Neuronal stem cell (in vitro differentiated cells): Measurements from ENCODE around the gene TASL.

Source experiments
- DNase-seq: peaks from one replicate; pipeline ENCODE4 v3.0.0-alpha.2; 2013; ENCODE audit warnings: low spot score
- H2AFZ ChIP-seq: one replicate; pipeline ENCODE4 v1.6.1; 2013; ENCODE audit warnings: mild to moderate bottlenecking, low read length, inconsistent platforms
- H2AK5ac ChIP-seq: 2 replicates; pipeline ENCODE4 v1.6.1; 2013; ENCODE audit warnings: low read depth, mild to moderate bottlenecking, inconsistent platforms, low read length, moderate library complexity, mixed read lengths
- H2BK120ac ChIP-seq: 2 replicates; pipeline ENCODE4 v1.6.1; 2013; ENCODE audit warnings: low read depth, mild to moderate bottlenecking, inconsistent platforms, low read length, moderate library complexity, mixed read lengths
- H2BK12ac ChIP-seq: one replicate; pipeline ENCODE4 v1.6.1; 2013; ENCODE audit warnings: low read length, inconsistent platforms
- H2BK15ac ChIP-seq: 2 replicates; pipeline ENCODE4 v1.6.1; 2013; ENCODE audit warnings: mild to moderate bottlenecking, low read length, inconsistent platforms, mixed read lengths
- H2BK5ac ChIP-seq: one replicate; pipeline ENCODE4 v1.6.1; 2013; ENCODE audit warnings: inconsistent platforms, mild to moderate bottlenecking, low read length, moderate library complexity
- H3K14ac ChIP-seq: one replicate; pipeline ENCODE4 v1.6.1; 2013; ENCODE audit warnings: low read length, inconsistent platforms
- H3K18ac ChIP-seq: 2 replicates; pipeline ENCODE4 v1.6.1; 2013; ENCODE audit warnings: low read length, inconsistent platforms
- H3K23ac ChIP-seq: 2 replicates; pipeline ENCODE4 v1.6.1; 2013; ENCODE audit warnings: low read depth, mild to moderate bottlenecking, mixed read lengths, low read length, inconsistent platforms; ENCODE audit not compliant: poor library complexity
- H3K27ac ChIP-seq: replicated peaks from 3 replicates; pipeline ENCODE4 v1.5.1; 2013; ENCODE audit warnings: low read length, inconsistent platforms
- H3K27me3 ChIP-seq, 3 experiments: 2 replicates each; pipeline ENCODE4 v1.6.1; 2013; ENCODE audit warnings: low read length in 3 of 3, mild to moderate bottlenecking in 2 of 3, inconsistent platforms in 1 of 3, low read depth in 1 of 3, mixed read lengths in 1 of 3, moderate library complexity in 1 of 3; ENCODE audit not compliant: control insufficient read depth in 3 of 3, insufficient read depth in 3 of 3
- H3K36me3 ChIP-seq, 2 donors: replicated peaks in 1 of 2; 2 replicates each; pipeline ENCODE4 v1.6.1; 2013; ENCODE audit warnings: low read length in 2 of 2; ENCODE audit not compliant: control insufficient read depth in 2 of 2, insufficient read depth in 2 of 2
- H3K4ac ChIP-seq: 2 replicates; pipeline ENCODE4 v1.6.1; 2013; ENCODE audit warnings: inconsistent platforms, mild to moderate bottlenecking, low read length, moderate library complexity
- H3K4me1 ChIP-seq, 2 donors: 1 replicate in 1 of 2; 2 replicates in 1 of 2; pipeline ENCODE4 v1.6.1; 2013; ENCODE audit warnings: low read length in 2 of 2, low read depth in 1 of 2; ENCODE audit not compliant: control insufficient read depth in 2 of 2, insufficient read depth in 1 of 2
- H3K4me2 ChIP-seq: one replicate; pipeline ENCODE4 v1.6.1; 2013; ENCODE audit warnings: mild to moderate bottlenecking, low read length, inconsistent platforms; ENCODE audit not compliant: insufficient read depth, poor library complexity, severe bottlenecking
- H3K4me3 ChIP-seq, 2 donors: 2 replicates each; pipeline ENCODE4 v1.5.1; 2013; ENCODE audit warnings: low read length in 2 of 2, mild to moderate bottlenecking in 2 of 2, inconsistent platforms in 1 of 2, moderate library complexity in 1 of 2
- H3K79me1 ChIP-seq: one replicate; pipeline ENCODE4 v1.6.1; 2013; ENCODE audit warnings: low read depth, mild to moderate bottlenecking, inconsistent platforms, low read length, moderate library complexity
- H3K9ac ChIP-seq: one replicate; pipeline ENCODE4 v1.6.1; 2013; ENCODE audit warnings: mild to moderate bottlenecking, low read depth, low read length, inconsistent platforms; ENCODE audit not compliant: poor library complexity
- H3K9me3 ChIP-seq, 2 donors: replicated peaks in 1 of 2; 2 replicates each; pipeline versions ENCODE3 to v1.6.1; 2013; ENCODE audit warnings: low read length in 2 of 2, mild to moderate bottlenecking in 2 of 2, inconsistent platforms in 1 of 2, low read depth in 1 of 2, mixed read lengths in 1 of 2, moderate library complexity in 1 of 2; ENCODE audit not compliant: control insufficient read depth in 2 of 2, insufficient read depth in 1 of 2
- H4K8ac ChIP-seq: one replicate; pipeline ENCODE4 v1.6.1; 2013; ENCODE audit warnings: low read depth, mild to moderate bottlenecking, inconsistent platforms, low read length, moderate library complexity
- H4K91ac ChIP-seq: one replicate; pipeline ENCODE4 v1.6.1; 2013; ENCODE audit warnings: low read length, low read depth, mild to moderate bottlenecking, inconsistent platforms; ENCODE audit not compliant: poor library complexity
- WGBS, 2 donors: extraction: QIAGEN DNeasy Blood & Tissue Kit; methylation state at CpG; one replicate each; pipeline ENCODE4 v1.1.7; 2013; ENCODE audit warnings: missing lambda C conversion rate in 2 of 2, mixed read lengths in 1 of 2; ENCODE audit not compliant: insufficient read length in 2 of 2, insufficient replicate concordance in 1 of 2; ENCODE audit errors: extremely low coverage in 2 of 2; 5-methylcytosine and 5-hydroxymethylcytosine counted together

TASL gene

DNA sequence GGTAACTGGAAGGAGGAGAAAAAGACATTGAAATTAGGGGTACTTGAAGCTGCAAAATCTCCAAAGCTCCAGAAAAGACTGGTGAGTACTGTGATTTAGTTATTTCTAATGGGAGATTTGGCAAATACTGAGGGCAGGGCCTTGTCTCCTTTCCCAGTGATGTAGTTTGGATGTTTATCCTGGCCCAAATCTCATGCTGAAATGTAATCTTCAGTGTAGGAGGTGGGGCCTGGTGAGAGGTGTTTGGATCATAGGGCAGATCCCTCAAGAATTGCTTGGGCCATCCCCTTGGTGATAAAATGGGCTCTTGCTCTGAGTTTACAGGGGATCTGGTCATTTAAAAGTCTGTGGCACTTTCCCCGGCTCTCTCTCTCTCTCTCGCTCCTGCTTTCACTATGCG is 42.6 kb upstream of the TASL start:
- no peak overlapping the region for H3K4me2 ChIP-seq
- H3K79me1 ChIP-seq, result no peaks in the 10 kb centered on the region
- WGBS, 2 donors, result no CpG with 5 or more reads among the region's 3 CpGs
- no peak overlapping the region for H3K23ac ChIP-seq
- no peaks in the 10 kb centered on the region for H3K36me3 ChIP-seq
- no peak overlapping the region for H2BK12ac ChIP-seq
- no peak overlapping the region for H2BK5ac ChIP-seq
- no peak overlapping the region for H3K9ac ChIP-seq
- no peak overlapping the region for H2BK120ac ChIP-seq
- no peak overlapping the region for H3K27ac ChIP-seq
- H3K4ac ChIP-seq, result no peak overlapping the region
- H3K4me3 ChIP-seq, result no peak overlapping the region
- no peak overlapping the region for H4K91ac ChIP-seq
- H2AFZ ChIP-seq, result no peak overlapping the region
- H3K18ac ChIP-seq, result no peak overlapping the region
- no peak overlapping the region for H4K8ac ChIP-seq
- no peaks in the 10 kb centered on the region for H3K4me1 ChIP-seq
- H2BK15ac ChIP-seq, result no peak overlapping the region
- H3K14ac ChIP-seq, result no peak overlapping the region
- no peak overlapping the region for H2AK5ac ChIP-seq
- no peaks in the 10 kb centered on the region for H3K27me3 ChIP-seq
- H3K9me3 ChIP-seq, result no peaks in the 10 kb centered on the region
- DNase-seq, result no peak

- no peak for DNase-seq
- H3K4me3 ChIP-seq, result no peak overlapping the region
- H3K4me1 ChIP-seq, result no peaks in the 10 kb centered on the region
- no peak overlapping the region for H3K9ac ChIP-seq
- H3K14ac ChIP-seq, result no peak overlapping the region
- no peak overlapping the region for H3K23ac ChIP-seq
- H3K18ac ChIP-seq, result no peak overlapping the region
- H4K91ac ChIP-seq, result no peak overlapping the region
- H3K27me3 ChIP-seq, result no peaks in the 10 kb centered on the region
- no peak overlapping the region for H2BK12ac ChIP-seq
- no peak overlapping the region for H2BK5ac ChIP-seq
- no peak overlapping the region for H3K27ac ChIP-seq
- H2AK5ac ChIP-seq, result no peak overlapping the region
- no peak overlapping the region for H4K8ac ChIP-seq
- no peak overlapping the region for H2AFZ ChIP-seq
- no peaks in the 10 kb centered on the region for H3K9me3 ChIP-seq
- H2BK15ac ChIP-seq, result no peak overlapping the region
- no peak overlapping the region for H2BK120ac ChIP-seq
- H3K36me3 ChIP-seq, result no peaks in the 10 kb centered on the region
- no peaks in the 10 kb centered on the region for H3K79me1 ChIP-seq
- no peak overlapping the region for H3K4ac ChIP-seq
- H3K4me2 ChIP-seq, result no peak overlapping the region
- WGBS, 2 donors, result no CpG with 5 or more reads among the region's 7 CpGs
Measured at GRCh38 chrX:30618160-30618765, 40.7 kb upstream of the TASL start.

GRCh38 chrX:30615229-30615628 is 37.7 kb upstream of the TASL start:
- Histone ChIP-seq H3K4me1 (no peaks in the 10 kb centered on the region), H4K8ac (no peak overlapping the region), H2AK5ac (no peak overlapping the region), H3K23ac (no peak overlapping the region), H3K9ac (no peak overlapping the region), H2BK120ac (no peak overlapping the region), H3K27me3 (no peaks in the 10 kb centered on the region), H2BK5ac (no peak overlapping the region), H3K4me3 (no peak overlapping the region), H2BK12ac (no peak overlapping the region), H3K14ac (no peak overlapping the region), H3K79me1 (no peaks in the 10 kb centered on the region), H3K27ac (no peak overlapping the region), H3K18ac (no peak overlapping the region), H3K4me2 (no peak overlapping the region), H3K36me3 (no peaks in the 10 kb centered on the region), H4K91ac (no peak overlapping the region), H3K9me3 (no peaks in the 10 kb centered on the region), H2BK15ac (no peak overlapping the region), H3K4ac (no peak overlapping the region), H2AFZ (no peak overlapping the region)
- whole genome bisulfite sequencing, 2 donors, result no CpG with 5 or more reads among the region's 4 CpGs
- no peak for DNase-seq

- no peak overlapping the region for H2BK15ac ChIP-seq
- no peak overlapping the region for H3K23ac ChIP-seq
- no peak overlapping the region for H3K4me2 ChIP-seq
- no peaks in the 10 kb centered on the region for H3K4me1 ChIP-seq
- H2BK120ac ChIP-seq, result no peak overlapping the region
- H2AK5ac ChIP-seq, result no peak overlapping the region
- no peak overlapping the region for H4K91ac ChIP-seq
- H3K27ac ChIP-seq, result no peak overlapping the region
- H3K9ac ChIP-seq, result no peak overlapping the region
- no peak overlapping the region for H2AFZ ChIP-seq
- H3K4ac ChIP-seq, result no peak overlapping the region
- H3K36me3 ChIP-seq, result no peaks in the 10 kb centered on the region
- no peak overlapping the region for H2BK5ac ChIP-seq
- H3K9me3 ChIP-seq, result no peaks in the 10 kb centered on the region
- no peak overlapping the region for H2BK12ac ChIP-seq
- H3K79me1 ChIP-seq, result no peaks in the 10 kb centered on the region
- H3K27me3 ChIP-seq, result no peaks in the 10 kb centered on the region
- no peak overlapping the region for H3K18ac ChIP-seq
- no peak overlapping the region for H3K4me3 ChIP-seq
- no CpG with 5 or more reads among the region's 5 CpGs for WGBS, 2 donors
- no peak for DNase-seq
- H3K14ac ChIP-seq, result no peak overlapping the region
- H4K8ac ChIP-seq, result no peak overlapping the region
Measured at GRCh38 chrX:30613721-30614120, 36.2 kb upstream of the TASL start.
